Activated CD8-positive, alpha-beta memory T cell treated with anti-CD3 and anti-CD28 coated beads for 48 hours (primary cell): ENCODE data around the gene PSMG3.
"Not testable (repeated sequence)": the region's sequence is repeated elsewhere in the genome, so short reads cannot be mapped to it uniquely, and the experiment has no call there.

Experiments used
- DNase-seq, 3 experiments: peaks; one replicate each; pipeline ENCODE4 v3.0.0-alpha.2; 2020; ENCODE audit warnings: low read depth in 2 of 3, low spot score in 2 of 3

The PSMG3 gene

GRCh38 chr7:1597066-1597760 is 27.4 kb upstream of the PSMG3 start:
- no peak for DNase-seq

- DNase-seq: no peak
Measured at GRCh38 chr7:1596181-1597043, 26.6 kb upstream of the PSMG3 start.

GRCh38 chr7:1595636-1596035 is 25.8 kb upstream of the PSMG3 start:
- DNase-seq: no peak

GRCh38 chr7:1595027-1595426 is 25.2 kb upstream of the PSMG3 start:
- no peak for DNase-seq

- no peak for DNase-seq
Measured at GRCh38 chr7:1593904-1594421, 24.1 kb upstream of the PSMG3 start.

- no peak for DNase-seq
Measured at GRCh38 chr7:1593091-1593866, 23.4 kb upstream of the PSMG3 start.

- DNase-seq: no peak
Measured at GRCh38 chr7:1592299-1592871, 22.6 kb upstream of the PSMG3 start.

GRCh38 chr7:1591876-1592275 is 22.0 kb upstream of the PSMG3 start:
- no peak for DNase-seq

- no peak for DNase-seq
Measured at GRCh38 chr7:1591396-1591795, 21.6 kb upstream of the PSMG3 start.

GRCh38 chr7:1590887-1591286 is 21.1 kb upstream of the PSMG3 start:
- no peak for DNase-seq

- no peak for DNase-seq
Measured at GRCh38 chr7:1590476-1590875, 20.6 kb upstream of the PSMG3 start.

GRCh38 chr7:1588978-1589377 is 19.1 kb upstream of the PSMG3 start:
- no peak for DNase-seq

GRCh38 chr7:1587738-1588137 is 17.9 kb upstream of the PSMG3 start:
- DNase-seq: no peak

- DNase-seq: no peak
Measured at GRCh38 chr7:1586827-1587705, 17.2 kb upstream of the PSMG3 start.

- no peak for DNase-seq
Measured at GRCh38 chr7:1586126-1586826, 16.4 kb upstream of the PSMG3 start.

GRCh38 chr7:1585142-1585981 is 15.5 kb upstream of the PSMG3 start:
- no peak for DNase-seq

- no peak for DNase-seq
Measured at GRCh38 chr7:1584700-1585099, 14.9 kb upstream of the PSMG3 start.

GRCh38 chr7:1583241-1583930 is 13.6 kb upstream of the PSMG3 start:
- DNase-seq: not testable (repeated sequence)
